NCI-H2107 (cell line): ENCODE measurements around the gene GPS2.

ENCODE experiments used
- DNase-seq: peaks from one replicate; lab custom pipeline; 2025; lab: John Stamatoyannopoulos, UW

GPS2 gene, protein sequence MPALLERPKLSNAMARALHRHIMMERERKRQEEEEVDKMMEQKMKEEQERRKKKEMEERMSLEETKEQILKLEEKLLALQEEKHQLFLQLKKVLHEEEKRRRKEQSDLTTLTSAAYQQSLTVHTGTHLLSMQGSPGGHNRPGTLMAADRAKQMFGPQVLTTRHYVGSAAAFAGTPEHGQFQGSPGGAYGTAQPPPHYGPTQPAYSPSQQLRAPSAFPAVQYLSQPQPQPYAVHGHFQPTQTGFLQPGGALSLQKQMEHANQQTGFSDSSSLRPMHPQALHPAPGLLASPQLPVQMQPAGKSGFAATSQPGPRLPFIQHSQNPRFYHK

DNA sequence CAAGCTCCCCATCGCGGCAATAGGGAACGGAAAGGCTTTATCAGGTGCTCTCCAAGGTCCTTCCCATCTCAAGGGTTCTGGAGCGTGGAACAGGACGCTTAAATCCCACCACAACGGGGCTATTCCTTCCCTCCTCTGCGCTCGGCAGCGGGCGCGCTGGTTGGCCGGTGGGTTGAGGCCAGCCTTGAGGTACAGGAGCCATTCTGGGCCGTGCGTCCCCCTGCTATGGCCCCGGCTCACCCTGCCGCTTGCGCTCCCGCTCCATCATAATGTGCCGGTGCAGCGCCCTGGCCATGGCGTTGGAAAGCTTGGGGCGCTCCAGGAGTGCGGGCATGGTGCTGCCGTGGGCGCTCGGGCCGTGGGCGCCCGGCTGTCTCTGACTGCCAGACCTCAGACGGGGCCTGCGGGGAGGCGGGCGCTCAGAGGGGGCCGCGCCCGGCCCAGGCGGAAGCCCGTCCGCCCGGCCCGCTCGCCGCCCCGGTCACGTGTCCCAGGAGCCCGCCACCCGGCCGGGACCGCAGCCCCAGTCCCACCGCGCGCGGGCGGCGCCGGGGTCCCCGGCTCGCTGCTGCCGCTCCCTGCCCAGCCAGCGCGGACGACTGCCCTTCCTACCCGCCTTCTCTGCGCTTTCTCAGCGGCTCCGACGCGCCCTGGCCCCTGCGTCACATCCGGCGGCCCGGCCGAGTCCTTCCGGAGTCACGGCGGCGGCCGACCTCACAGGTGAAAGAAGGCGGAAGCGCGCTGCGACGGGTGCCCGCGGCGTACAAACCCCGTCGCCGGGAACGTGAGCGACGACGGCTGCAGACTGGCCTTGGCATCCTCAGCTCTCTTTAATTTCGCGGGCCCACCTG, at the start of gene GPS2:
GPS2 (minus strand) TSS at position 642 of the 851 bp plus-strand sequence; CDS start at position 334, 308 bp downstream.
- DNase-seq = peak; percentile 67

GRCh38 chr17:7363311-7363710, 48.2 kb upstream of the GPS2 start:
- DNase-seq = no peak

GRCh38 chr17:7361906-7362305, 46.7 kb upstream of the GPS2 start:
- DNase-seq = no peak

DNA sequence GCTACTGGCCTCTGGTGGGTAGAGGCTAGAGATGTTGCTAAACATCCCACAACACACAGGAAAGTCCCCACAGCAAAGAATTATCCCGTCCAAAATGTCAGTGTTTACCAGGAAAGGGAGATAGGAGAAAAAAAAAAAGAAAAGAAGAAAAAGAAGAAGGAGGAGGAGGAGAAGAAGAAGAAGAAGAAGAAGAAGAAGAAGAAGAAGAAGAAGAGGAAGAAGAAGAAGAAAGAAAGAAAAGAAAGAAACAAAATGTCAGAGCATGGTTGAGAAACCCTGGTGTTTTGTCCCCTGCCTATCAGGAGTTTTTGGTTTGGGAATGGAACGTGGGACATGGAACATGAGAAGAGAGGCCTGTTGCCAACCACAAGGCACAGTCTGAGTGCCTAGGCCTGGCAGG, 42.2 kb upstream of the GPS2 start:
- DNase-seq = no peak

DNA sequence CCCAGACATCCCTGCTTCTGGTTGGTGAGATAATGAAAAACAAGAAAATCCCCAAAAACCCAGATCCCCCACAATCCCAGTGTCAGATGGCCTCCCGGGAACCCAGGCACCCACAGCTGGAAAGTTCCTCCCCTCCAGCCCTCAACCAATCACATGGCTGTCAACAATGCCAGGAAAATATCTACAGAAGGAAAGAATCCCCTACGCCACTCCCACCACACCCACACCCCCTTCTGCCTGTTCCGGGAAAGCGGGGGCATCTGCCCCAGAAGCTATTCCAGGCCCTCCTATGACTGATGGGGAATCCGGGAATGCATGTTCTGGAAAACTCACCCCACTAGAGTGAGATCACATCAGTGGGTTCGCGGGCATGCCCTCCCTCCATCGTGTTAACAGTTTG, 41.6 kb upstream of the GPS2 start:
- no peak for DNase-seq

- DNase-seq = peak; percentile 31
These were observed 41.0 kb upstream of the GPS2 start for GRCh38 chr17:7356072-7356549.

- DNase-seq = no peak
These were observed 40.4 kb upstream of the GPS2 start for GRCh38 chr17:7355573-7355972.

GRCh38 chr17:7355053-7355452, 39.9 kb upstream of the GPS2 start, which contains the start of gene TMEM95:
TSS of gene TMEM95 (plus strand) at chr17:7355156. CDS start at chr17:7355205, 49 bp downstream.
- DNase-seq = no peak

DNA sequence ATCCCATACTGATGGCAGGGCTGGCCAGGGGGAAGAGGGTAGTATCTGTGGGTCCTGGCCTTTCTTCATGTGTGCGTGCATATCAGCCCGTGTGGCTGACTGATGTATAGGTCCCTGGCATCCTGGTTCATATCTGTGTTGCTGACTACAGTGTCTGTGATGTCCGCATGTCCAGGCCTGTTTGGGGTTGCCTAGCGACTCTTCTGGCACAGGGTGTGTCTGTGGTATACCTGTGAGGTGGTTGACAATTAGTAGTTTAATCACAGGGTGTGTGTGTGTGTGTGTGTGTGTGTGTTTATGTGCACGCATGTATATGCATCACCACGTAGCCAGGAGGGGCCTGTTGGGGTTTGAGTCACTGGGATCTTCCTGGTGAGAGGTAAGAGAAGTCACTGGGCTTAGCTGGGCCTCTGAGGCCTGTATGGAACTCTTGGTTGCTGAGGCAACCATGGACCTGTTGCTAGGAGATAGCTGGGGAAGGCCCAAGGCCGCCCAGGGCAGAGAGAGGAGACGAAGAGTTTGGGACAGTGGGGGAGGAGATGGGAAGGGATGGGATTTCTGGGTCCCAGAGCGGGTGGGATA, 39.2 kb upstream of the GPS2 start:
- DNase-seq = no peak

GRCh38 chr17:7352910-7353635, 37.9 kb upstream of the GPS2 start:
- no peak for DNase-seq

DNA sequence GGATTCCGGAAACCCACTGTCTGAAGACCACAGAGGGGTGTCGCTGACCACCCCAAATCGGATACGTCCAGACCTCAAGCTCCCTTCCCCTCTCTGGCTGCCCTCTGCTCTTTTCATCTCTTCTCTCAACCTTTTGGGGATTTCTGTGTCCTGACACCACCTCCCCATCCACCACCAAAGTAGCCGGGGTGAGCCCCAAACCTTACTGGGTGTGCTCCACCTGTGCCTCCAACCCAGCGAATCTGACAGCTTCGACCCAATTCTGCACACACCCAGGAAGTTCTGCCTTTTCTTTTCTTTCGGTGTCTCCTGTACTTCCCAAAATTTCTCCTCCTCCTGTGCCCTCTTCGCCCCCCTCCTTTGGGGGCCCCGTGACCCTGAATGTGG, 37.3 kb upstream of the GPS2 start:
- DNase-seq = no peak

DNA sequence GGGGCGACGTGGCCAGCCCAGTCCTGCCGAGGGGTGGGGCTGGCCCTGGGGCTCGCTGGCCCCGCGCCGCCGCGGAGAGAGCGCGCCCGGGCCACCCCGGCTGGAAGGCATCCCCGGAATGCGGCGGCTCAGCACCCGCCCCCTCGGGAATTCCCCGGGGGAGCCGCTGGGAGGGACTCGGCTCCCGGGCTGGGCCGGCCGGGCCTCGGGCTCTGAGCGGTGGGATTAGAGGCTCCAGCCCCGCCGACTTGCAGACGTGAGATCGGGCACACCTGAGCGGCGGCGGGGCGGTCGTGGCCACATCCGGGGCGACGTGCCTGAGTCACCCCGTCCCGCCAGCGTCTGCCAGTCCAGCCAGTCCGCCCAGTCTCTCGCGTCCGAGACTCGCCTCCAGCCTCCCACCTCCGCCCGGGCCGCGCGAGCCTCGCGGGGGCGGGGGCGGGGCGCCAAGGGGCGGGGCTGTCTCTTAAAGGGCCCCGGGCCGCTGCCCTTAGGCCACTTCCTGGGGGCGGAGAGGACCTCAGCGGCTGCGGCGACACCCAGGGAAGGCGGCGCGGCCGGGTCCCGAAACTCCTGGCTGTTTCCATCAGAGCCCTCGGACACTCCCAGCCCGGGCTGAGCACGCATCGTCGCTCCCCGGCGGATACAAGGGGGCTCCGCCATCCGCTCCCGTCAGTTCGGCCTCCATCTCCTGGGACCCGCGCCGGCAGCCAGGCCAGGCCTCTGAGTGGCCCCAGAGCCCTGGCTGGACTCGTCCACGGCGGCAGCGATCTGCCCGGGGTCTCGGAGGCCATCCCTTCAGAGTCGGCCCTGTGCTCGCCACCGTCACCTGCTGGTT, 36.7 kb upstream of the GPS2 start, which contains the start of gene KCTD11:
KCTD11 (plus strand) TSS at position 498 of the 838 bp plus-strand sequence.
- DNase-seq = no peak

DNA sequence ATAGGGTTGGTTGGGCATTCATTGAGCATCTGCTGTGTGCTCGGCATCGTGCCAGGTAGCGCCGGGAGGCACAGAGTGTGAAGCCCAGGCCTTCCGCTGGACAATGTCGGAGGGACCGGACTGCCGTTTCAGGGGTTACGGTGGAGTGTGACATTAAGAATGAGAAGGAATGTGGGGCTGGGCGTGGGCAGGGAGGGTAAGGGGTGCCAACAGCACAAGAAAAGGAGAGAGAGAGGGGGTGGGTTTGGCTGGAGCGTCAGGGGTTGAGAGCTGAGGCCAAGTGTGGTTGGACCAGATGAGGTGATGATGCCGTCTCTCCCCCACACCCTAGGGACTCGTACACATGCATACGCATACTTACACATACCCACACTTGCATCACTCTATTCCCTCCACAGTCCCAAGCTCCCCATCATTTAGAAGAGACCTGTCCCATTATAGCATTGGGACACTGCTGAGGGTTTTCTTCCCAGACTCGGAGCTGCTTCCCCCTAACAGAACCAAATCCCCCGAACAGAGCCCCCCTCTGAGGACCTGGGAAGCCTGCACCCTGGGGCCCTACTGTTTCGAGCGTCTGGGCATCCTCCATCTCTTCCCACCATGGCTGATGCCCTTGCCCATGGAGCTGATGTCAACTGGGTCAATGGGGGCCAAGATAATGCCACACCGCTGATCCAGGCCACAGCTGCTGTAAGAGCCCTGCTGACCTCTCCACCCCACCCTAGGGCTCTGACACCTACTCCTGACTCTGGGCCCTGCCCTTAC, 33.5 kb upstream of the GPS2 start:
- DNase-seq = no peak

DNA sequence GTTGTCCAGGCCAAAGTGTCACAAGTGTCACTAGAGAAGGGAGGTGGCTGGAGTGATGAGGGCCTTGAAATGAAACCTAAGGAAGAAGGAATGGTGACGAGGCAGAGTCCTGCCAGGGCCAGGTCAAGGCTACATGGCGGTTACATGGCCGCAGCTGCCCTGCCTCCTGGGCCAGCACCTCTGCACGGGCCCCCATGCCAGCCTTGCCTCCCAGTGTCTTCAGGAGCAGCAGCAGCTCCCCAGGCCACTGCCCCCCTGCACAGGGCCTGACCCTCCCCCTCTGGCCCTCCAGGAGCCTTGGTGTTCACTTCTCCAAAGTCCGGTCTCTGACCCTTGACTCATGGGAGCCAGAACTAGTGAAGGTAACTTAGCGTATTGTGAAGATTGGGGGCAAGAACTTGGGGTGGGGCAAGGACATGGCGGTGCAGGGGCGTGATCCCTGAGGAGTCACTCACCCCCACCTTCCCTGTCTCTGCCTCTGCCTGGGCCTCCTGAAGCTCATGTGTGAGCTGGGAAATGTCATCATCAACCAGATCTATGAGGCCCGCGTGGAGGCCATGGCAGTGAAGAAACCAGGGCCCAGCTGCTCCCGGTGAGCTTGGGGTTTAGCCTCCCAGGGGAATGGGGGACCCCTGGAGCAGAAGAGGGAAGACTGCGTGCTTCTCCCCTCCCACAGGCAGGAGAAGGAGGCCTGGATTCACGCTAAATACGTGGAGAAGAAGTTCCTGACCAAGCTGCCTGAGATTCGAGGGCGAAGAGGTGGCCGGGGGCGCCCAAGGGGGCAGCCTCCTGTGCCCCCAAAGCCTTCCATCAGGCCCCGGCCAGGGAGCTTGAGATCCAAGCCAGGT, 32.7 kb upstream of the GPS2 start:
- DNase-seq = no peak

DNA sequence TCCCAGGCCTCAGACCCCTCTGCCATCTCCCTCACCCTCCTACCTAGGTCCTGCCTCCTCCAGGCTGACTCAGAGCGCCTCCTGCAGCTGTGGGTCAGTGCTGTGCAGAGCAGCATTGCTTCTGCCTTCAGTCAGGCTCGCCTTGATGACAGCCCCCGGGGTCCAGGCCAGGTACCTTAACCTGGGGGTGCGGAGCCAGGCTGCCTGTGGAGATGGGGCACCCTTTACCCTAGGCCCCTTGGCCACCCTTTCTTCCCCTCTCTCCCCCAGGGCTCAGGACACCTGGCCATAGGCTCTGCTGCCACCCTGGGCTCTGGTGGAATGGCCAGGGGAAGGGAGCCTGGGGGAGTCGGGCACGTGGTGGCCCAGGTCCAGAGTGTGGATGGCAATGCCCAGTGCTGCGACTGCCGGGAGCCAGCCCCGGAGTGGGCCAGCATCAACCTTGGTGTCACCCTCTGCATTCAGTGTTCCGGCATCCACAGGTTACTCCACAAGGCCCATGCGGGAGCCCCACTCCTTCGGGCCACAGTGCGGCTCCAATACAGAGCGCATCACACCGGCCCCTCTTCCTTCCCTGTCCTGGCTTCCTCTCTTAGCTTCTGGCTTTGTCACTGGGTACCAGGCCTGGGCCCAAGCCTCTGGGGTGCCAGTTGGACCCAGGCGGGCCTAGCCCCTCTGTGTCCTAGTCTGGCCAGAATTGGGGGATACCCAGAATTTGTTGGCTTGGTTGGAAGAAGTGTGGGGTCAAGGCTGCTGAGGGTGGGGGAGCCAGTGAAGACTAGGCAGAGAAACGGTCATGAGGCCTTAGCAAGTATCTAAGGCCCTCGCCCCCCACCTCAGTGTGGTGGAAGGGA, 31.8 kb upstream of the GPS2 start:
- DNase-seq = no peak

DNA sequence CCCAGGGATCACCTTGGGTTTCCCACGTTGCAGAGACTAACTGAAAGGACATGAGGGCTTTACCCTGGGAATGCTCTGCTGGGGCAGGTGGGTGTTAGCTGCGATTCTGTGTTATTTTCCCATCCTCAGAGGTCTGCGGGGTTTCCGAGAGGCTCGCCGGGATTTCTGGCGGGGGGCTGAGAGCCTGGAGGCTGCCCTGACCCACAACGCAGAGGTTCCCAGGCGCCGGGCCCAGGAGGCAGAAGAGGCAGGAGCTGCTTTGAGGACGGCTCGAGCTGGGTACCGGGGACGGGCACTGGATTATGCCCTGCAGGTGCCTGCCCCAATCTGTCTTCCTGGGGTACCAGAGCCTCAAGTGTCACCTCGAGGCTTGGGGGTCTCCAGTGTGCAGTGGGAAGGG, 28.1 kb upstream of the GPS2 start:
- DNase-seq = no peak

GRCh38 chr17:7341842-7342241, 26.7 kb upstream of the GPS2 start:
- no peak for DNase-seq

- no peak for DNase-seq
These were observed 25.0 kb upstream of the GPS2 start for GRCh38 chr17:7340179-7340578.
